NCI-H1930 (cell line): ENCODE data around the gene PPM1H.
"Not testable (repeated sequence)": the region's sequence is repeated elsewhere in the genome, so short reads cannot be mapped to it uniquely, and the experiment has no call there.

ENCODE experiments used
- DNase-seq, 2 experiments: peaks; one replicate each; lab custom pipeline; 2025; lab: John Stamatoyannopoulos, UW

Gene PPM1H, protein sequence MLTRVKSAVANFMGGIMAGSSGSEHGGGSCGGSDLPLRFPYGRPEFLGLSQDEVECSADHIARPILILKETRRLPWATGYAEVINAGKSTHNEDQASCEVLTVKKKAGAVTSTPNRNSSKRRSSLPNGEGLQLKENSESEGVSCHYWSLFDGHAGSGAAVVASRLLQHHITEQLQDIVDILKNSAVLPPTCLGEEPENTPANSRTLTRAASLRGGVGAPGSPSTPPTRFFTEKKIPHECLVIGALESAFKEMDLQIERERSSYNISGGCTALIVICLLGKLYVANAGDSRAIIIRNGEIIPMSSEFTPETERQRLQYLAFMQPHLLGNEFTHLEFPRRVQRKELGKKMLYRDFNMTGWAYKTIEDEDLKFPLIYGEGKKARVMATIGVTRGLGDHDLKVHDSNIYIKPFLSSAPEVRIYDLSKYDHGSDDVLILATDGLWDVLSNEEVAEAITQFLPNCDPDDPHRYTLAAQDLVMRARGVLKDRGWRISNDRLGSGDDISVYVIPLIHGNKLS

GRCh38 chr12:62934799-62935674, at the start of gene PPM1H:
PPM1H (minus strand) TSS chr12:62935150; CDS start chr12:62934736, 414 bp downstream.
- peak; percentile 73 to 81 for DNase-seq

DNA sequence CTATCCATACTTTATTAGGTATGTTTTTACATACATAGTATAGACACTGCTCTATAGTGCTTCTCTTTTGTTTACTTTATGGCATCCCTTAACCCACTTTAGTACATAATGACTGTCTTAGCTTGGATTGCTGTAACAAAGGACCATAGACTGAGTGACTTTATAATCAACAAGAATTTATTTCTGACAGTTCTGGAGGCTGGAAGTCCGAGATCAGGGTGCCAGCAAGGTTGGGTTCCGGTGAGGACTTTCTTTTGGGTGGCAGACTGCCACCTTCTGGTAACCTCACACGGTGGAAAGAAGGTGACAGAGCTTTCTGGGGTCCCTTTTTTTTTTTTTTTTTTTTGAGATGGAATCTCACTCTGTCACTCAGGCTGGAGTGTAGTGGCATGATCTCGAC, 48.6 kb upstream of the PPM1H start:
- DNase-seq = no peak

- no peak for DNase-seq
These were observed 43.8 kb upstream of the PPM1H start for GRCh38 chr12:62978768-62979167.

GRCh38 chr12:62977883-62978282, 42.9 kb upstream of the PPM1H start:
- no peak for DNase-seq

DNA sequence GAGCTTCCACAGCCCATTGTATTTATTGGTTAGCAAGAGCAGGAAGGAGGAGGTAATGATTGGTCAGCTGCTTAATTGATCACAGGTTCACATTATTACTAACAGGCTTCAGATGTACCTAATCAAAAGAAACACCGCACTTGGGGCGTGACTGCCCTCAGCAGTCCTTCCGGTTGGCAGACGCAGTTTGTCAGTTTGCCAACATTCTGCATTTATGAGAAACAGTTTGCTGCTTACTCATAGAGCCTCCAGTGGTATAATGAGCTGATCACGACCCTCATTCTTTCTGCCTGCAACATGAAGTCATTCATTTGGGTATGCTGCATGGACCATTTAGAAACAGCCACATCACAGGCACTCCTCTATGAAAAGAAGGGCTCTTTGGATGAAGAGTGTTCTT, 42.5 kb upstream of the PPM1H start:
- DNase-seq = no peak

- no peak for DNase-seq
These were observed 41.2 kb upstream of the PPM1H start for GRCh38 chr12:62976110-62976662.

DNA sequence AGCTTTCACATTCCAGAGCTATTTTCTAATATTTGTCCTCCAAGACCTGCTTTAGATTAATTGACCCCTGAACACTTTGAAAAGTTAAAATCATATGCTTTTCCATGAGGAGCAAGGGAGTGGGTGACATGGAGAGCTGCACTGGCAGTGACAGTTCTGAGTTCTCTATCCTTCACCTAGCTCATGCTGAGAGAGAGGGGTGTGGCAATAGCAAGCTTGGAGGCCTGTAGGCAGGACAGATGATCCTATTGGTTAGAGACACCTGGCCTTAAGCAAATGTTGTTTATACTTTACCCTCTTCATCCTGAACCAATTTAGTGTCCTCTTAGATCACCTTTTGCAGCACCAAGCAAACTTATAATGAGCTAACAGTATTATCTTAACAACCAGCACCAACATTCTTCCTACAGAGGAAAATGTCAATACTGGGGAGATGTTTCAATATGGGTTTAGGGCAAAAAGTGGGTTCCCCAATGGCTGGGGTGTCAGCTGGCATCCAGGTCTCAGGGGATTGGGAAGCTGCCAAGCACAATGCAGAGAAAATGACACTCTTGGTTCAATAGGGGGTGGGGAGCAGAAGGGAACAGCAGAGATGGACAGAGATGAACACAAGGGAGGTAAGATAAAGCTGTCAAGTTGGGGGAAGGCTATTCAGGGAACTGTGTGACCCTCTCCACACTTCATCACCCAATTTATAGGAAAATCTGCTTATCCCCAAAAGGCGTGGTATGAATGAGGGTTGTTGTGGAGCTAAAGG, 37.0 kb upstream of the PPM1H start:
- DNase-seq = no peak

GRCh38 chr12:62969695-62970094, 34.7 kb upstream of the PPM1H start:
- no peak for DNase-seq

GRCh38 chr12:62967701-62968100, 32.8 kb upstream of the PPM1H start:
- no peak for DNase-seq

GRCh38 chr12:62966990-62967506, 32.1 kb upstream of the PPM1H start:
- DNase-seq = no peak

DNA sequence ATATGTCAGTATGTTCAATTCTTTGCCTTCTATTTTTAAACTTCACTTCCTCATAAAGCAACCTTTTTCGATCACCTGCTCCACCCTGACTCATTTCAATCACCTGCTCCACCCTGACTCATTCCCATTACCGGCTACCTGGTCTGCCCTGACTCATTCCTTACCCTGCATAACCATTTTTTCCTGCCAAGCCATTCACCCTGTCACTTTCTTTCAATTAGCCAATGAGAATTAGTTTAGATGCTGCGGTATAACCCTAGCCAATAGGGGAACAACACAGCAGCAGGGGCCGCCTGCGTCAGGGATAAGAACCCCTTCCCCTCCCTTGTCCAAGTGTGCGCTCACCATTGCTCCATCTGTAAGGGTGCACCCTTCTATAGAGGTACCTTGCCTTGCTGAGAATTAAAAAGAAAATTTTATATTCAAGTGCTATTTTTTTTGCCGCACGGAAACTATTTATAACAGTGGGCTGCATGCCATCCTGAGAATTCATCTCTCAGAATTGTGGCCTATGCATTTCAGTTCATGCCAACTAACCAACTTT, 31.6 kb upstream of the PPM1H start:
- not testable (repeated sequence) for DNase-seq

- DNase-seq = not testable (repeated sequence)
These were observed 30.8 kb upstream of the PPM1H start for GRCh38 chr12:62965700-62966099.

DNA sequence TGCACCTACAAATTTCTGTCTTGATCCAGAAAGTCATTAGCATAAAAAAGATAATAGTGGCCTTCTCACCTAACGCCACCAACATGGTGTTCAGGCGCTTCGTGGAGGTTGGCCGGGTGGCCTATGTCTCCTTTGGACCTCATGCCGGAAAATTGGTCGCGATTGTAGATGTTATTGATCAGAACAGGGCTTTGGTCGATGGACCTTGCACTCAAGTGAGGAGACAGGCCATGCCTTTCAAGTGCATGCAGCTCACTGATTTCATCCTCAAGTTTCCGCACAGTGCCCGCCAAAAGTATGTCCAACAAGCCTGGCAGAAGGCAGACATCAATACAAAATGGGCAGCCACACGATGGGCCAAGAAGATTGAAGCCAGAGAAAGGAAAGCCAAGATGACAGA, 30.3 kb upstream of the PPM1H start:
- not testable (repeated sequence) for DNase-seq

DNA sequence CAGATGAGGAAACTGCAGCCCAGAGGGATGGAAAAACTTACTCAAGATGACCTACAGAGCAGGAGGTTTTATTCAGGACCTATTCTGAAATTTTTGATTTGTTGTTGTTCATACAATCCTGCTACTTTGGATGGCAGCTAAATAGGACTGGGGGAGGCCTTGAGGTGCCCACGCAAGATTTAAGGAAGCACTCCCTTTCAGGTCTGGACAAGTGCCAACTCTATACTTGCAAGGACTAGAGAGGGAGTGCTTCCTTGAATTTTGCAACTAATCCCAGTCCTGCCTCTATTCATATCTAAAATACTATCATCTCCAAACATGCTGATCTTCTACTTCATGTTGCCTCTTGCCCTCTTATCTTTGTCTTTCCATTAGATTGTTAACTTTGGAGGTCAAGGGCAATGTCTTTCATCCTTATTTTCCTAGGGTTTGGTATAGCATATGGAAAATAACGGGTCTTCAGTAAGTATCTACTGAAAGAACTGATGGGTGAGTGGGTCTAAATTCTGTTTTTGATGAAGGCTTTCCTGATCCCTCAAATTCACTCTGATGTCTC, 28.6 kb upstream of the PPM1H start:
- DNase-seq = no peak

DNA sequence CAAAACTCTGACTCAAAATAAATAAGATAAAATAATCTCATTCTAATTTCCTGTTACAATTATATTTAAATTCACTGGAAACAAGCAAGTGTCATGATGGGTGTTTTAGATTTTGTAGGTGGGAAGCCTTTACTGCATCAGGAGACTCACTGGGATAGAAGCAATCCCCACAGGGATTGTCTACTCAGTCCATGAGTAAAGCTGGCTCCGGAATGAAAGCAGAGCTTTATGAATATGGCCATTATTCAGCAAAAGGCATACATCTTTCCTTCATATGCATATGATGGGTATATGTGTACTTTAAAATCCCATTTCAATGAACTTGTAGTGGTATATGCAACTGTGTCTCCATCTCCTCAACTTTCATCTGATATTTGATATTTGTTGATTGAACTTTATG, 25.4 kb upstream of the PPM1H start:
- DNase-seq = no peak

GRCh38 chr12:62959745-62960144, 24.8 kb upstream of the PPM1H start:
- DNase-seq = no peak

DNA sequence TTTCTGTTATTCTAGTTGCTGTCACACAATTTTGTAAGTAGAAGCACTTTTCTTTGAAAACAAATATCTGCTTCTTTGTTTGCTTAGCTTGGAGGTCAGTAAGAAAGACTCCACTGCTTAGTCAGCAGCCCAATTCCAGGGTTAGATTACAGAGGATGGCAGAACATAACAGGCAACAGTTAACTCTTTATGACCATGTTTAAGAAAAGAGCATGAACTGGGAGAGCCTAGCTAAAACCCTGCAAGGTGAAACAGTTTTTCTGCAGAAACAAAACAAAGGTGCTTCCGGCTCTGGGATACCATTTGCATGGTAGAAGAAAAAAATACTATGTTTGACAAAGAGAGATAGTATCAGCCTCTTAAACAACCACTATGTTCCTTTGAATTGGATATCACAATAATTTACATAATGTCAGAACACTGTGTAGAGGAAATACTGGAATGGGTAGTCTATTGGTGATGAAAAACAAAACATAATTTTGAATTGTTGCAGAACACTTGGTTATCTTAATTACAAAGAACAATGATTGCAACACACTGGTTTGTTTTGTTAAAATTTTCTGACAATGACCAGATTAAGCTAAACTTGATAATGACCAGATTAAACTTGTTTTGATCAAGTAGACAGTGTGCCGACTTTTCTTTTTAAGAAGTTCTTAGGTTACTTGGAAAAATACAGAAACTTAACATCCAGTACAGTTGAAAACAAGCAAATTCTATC, 22.4 kb upstream of the PPM1H start:
- no peak for DNase-seq

DNA sequence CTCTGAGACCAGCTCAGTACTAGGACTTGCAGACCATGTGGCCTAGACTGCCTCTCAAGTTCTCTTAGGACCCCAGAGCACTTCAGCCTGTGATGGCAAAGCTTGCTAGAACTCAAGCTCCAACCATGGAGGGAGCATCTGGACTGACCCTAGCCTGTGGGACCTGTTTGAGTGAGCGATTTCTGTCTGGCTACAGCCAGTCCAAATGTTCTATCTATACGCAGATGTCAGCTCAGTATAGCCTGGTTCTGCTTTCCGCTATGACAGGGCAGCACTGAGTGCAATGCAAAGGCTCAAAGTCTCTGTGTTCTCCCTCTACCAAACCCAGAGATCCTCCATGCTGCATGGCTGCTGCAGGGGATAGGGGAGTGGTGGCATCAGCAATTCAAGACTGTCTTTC, 20.7 kb upstream of the PPM1H start:
- no peak for DNase-seq

- no peak for DNase-seq
These were observed 15.4 kb upstream of the PPM1H start for GRCh38 chr12:62950317-62950716.

- no peak for DNase-seq
These were observed 13.2 kb upstream of the PPM1H start for GRCh38 chr12:62948123-62948522.
